ENCODE data around the gene ERC2.

Gene ERC2

DNA sequence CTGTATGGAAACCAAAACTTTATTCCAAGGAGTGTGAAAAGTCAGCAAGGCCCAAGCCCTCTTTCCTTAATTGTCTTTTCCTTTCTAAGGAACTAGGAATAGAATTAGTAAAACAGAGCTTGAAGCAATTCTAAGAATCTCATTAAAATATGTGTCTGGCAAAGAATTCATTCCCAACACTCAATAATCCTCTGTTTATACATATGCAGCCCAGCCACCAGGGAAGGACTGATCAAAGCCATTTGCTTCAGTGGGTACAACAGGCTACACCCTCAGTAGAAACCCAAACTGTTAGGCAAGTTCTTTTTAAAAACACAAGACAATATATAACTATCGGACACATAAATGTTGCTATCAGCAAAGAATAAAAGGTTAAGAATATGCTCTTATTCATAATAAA, 266.9 kb downstream of the ERC2 start:
- no peaks in the 10 kb centered on the region for H3K9me3 ChIP-seq (ENCODE audit: control insufficient read depth, insufficient read depth, low read depth, low read length)
- no peak overlapping the region for H3K4me3 ChIP-seq (ENCODE audit: low read depth, low read length)
- no peaks in the 10 kb centered on the region; the same call in 1 of the 2 replicates for H3K4me1 ChIP-seq (ENCODE audit: control insufficient read depth, insufficient read depth, low read length)
- H3K27ac ChIP-seq (ENCODE audit: extremely low read depth, low read depth, low read length) = no peak overlapping the region
- TF ChIP-seq, protein P1, sequence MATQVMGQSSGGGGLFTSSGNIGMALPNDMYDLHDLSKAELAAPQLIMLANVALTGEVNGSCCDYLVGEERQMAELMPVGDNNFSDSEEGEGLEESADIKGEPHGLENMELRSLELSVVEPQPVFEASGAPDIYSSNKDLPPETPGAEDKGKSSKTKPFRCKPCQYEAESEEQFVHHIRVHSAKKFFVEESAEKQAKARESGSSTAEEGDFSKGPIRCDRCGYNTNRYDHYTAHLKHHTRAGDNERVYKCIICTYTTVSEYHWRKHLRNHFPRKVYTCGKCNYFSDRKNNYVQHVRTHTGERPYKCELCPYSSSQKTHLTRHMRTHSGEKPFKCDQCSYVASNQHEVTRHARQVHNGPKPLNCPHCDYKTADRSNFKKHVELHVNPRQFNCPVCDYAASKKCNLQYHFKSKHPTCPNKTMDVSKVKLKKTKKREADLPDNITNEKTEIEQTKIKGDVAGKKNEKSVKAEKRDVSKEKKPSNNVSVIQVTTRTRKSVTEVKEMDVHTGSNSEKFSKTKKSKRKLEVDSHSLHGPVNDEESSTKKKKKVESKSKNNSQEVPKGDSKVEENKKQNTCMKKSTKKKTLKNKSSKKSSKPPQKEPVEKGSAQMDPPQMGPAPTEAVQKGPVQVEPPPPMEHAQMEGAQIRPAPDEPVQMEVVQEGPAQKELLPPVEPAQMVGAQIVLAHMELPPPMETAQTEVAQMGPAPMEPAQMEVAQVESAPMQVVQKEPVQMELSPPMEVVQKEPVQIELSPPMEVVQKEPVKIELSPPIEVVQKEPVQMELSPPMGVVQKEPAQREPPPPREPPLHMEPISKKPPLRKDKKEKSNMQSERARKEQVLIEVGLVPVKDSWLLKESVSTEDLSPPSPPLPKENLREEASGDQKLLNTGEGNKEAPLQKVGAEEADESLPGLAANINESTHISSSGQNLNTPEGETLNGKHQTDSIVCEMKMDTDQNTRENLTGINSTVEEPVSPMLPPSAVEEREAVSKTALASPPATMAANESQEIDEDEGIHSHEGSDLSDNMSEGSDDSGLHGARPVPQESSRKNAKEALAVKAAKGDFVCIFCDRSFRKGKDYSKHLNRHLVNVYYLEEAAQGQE (tag by site-specific recombination; IDR thresholded peaks at IDR 0.05) = no peak
- TF ChIP-seq ZNF776 (tag by site-specific recombination; IDR thresholded peaks at IDR 0.05; ENCODE audit: borderline replicate concordance) (no peak), MYNN (tag by site-specific recombination; IDR thresholded peaks at IDR 0.05; ENCODE audit: borderline replicate concordance) (no peak), ZXDB (tag by site-specific recombination; IDR thresholded peaks at IDR 0.05) (no peak), ZNF664 (tag by site-specific recombination; IDR thresholded peaks at IDR 0.05) (no peak)
- ChIA-PET CTCF (no interaction called here), POLR2A (no interaction called here)
- H3K36me3 ChIP-seq (ENCODE audit: control insufficient read depth in 2 of 2, insufficient read depth in 1 of 2, low read length in 2 of 2) = no peaks in the 10 kb centered on the region

DNA sequence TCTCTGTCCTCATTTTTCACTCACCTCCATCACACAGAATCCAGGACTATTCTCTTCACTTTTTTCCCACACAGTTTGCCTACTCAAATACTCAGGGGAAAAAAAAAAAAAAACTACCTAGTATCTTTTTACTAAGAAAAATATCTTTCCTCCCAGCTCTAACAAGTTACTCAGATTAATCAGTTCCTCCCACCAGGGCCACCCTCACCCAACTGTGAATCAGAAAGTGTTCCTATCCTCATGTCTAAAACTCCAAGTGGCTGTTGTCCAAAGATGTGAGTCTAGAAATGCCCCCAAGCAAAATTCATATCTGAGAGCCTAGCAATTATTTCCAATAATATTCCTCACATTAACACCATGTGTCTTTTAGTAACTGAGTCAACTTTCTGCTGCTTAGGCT, 268.0 kb downstream of the ERC2 start:
- CTCF ChIA-PET = no interaction called here
- Histone ChIP-seq H3K36me3 (ENCODE audit: control insufficient read depth in 2 of 2, insufficient read depth in 1 of 2, low read length in 2 of 2) (no peaks in the 10 kb centered on the region), H3K4me1 (ENCODE audit: control insufficient read depth, insufficient read depth, low read length) (no peaks in the 10 kb centered on the region; the same call in 1 of the 2 replicates), H3K27ac (ENCODE audit: extremely low read depth, low read depth, low read length) (no peak overlapping the region), H3K4me3 (ENCODE audit: low read depth, low read length) (no peak overlapping the region), H3K9me3 (ENCODE audit: control insufficient read depth, insufficient read depth, low read depth, low read length) (no peaks in the 10 kb centered on the region)
- POLR2A ChIA-PET = no interaction called here
- TF ChIP-seq ZNF138 (tag by site-specific recombination; IDR thresholded peaks at IDR 0.05; ENCODE audit: borderline replicate concordance) = no peak
- no peak for TF ChIP-seq ZNF777 (tag by site-specific recombination; IDR thresholded peaks at IDR 0.05; ENCODE audit: borderline replicate concordance)

DNA sequence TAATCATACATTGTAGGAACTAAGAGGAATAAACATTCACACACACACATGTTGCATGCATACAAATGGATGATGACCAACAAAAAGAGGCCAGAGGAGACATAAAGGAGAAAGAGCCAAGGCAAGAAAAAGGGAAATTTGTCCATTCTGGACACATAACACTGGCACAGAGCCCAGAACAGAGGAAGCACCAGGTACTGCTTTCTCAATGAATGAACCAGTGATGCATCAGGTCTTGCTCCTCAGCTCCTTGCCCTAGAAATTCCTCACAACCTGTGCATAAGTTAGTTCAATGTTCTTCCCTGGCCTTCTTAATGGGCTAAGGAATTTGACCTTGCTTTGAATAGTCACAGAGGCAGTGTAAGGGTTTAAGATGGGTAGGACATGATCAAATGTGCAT, 270.3 kb downstream of the ERC2 start:
- no peak for TF ChIP-seq ZNF433 (tag by site-specific recombination; IDR thresholded peaks at IDR 0.05; ENCODE audit: low read depth)
- POLR2A ChIA-PET = no interaction called here
- Histone ChIP-seq H3K4me3 (ENCODE audit: low read depth, low read length) (no peak overlapping the region), H3K4me1 (ENCODE audit: control insufficient read depth, insufficient read depth, low read length) (no peaks in the 10 kb centered on the region; the same call in 1 of the 2 replicates), H3K27ac (ENCODE audit: extremely low read depth, low read depth, low read length) (no peak overlapping the region), H3K36me3 (ENCODE audit: control insufficient read depth in 2 of 2, insufficient read depth in 1 of 2, low read length in 2 of 2) (no peaks in the 10 kb centered on the region), H3K9me3 (ENCODE audit: control insufficient read depth, insufficient read depth, low read depth, low read length) (no peaks in the 10 kb centered on the region)
- CTCF ChIA-PET = no interaction called here

DNA sequence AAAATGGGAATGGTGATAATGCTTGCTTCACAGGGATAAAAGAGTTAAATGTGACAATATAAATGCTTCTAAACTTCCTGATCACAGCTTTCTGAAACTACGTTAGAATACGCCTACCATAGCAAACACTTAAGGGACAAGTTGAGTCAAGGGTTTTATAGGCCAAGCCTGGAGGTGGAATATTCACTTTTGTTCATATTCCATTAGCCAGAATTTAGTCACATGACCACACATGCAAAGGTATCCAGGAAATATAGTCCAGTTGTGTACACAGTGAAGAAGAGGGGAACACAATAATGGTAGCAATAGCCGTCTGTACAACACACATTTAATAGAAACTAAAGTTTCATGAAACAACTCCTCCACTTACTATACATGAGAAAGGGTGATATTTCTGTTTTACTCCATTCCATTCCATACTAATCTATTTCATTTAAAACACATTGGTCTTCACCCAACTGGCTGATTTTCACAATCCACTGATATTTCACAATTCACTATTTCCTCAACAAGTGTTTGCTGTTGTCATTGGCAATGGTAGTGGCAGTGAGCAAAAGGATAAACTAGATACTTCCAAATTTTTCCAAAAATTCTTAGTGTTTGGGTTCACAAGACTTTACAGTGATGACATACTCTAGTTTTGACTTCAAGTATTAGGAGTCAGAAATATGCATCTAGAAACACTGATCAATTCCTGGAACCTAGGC, 270.9 kb downstream of the ERC2 start:
- TF ChIP-seq TCF7L2 (IDR thresholded peaks at IDR 0.05; ENCODE audit: borderline replicate concordance, low read depth, low read length) = no peak
- no peak for TF ChIP-seq KLF16 (tag by site-specific recombination; IDR thresholded peaks at IDR 0.05)
- TF ChIP-seq, protein P2, sequence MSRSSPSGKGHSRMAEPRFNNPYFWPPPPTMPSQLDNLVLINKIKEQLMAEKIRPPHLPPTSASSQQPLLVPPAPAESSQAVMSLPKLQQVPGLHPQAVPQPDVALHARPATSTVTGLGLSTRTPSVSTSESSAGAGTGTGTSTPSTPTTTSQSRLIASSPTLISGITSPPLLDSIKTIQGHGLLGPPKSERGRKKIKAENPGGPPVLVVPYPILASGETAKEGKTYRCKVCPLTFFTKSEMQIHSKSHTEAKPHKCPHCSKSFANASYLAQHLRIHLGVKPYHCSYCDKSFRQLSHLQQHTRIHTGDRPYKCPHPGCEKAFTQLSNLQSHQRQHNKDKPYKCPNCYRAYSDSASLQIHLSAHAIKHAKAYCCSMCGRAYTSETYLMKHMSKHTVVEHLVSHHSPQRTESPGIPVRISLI (tag by site-specific recombination; IDR thresholded peaks at IDR 0.05) = no peak
- no peak for TF ChIP-seq ZNF596 (tag by site-specific recombination; IDR thresholded peaks at IDR 0.05)
- TF ChIP-seq, protein P3, sequence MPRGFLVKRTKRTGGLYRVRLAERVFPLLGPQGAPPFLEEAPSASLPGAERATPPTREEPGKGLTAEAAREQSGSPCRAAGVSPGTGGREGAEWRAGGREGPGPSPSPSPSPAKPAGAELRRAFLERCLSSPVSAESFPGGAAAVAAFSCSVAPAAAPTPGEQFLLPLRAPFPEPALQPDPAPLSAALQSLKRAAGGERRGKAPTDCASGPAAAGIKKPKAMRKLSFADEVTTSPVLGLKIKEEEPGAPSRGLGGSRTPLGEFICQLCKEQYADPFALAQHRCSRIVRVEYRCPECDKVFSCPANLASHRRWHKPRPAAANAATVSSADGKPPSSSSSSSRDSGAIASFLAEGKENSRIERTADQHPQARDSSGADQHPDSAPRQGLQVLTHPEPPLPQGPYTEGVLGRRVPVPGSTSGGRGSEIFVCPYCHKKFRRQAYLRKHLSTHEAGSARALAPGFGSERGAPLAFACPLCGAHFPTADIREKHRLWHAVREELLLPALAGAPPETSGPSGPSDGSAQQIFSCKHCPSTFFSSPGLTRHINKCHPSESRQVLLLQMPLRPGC (tag by site-specific recombination; IDR thresholded peaks at IDR 0.05) = no peak
- Histone ChIP-seq H3K36me3 (ENCODE audit: control insufficient read depth in 2 of 2, insufficient read depth in 1 of 2, low read length in 2 of 2) (no peaks in the 10 kb centered on the region), H3K9me3 (ENCODE audit: control insufficient read depth, insufficient read depth, low read depth, low read length) (no peaks in the 10 kb centered on the region), H3K27ac (ENCODE audit: extremely low read depth, low read depth, low read length) (no peak overlapping the region), H3K4me1 (ENCODE audit: control insufficient read depth, insufficient read depth, low read length) (no peaks in the 10 kb centered on the region; the same call in 1 of the 2 replicates), H3K4me3 (ENCODE audit: low read depth, low read length) (no peak overlapping the region)
- ChIA-PET POLR2A (no interaction called here), CTCF (interaction anchor here (1.1 kb wide), 1 partner anchor 54 kb away, joined by 5 read pairs; no protein-coding TSS in a partner anchor)

Data from HEK293 (cell line).